GM21390 (cell line): ENCODE data around the gene VMP1.

Experiments used
- ATAC-seq: cut with Tn5 transposase; IDR thresholded peaks from one replicate; pipeline ENCODE4 v1.9.1; 2021; ENCODE audit not compliant: unreplicated experiment

Gene VMP1

GRCh38 chr17:59707971-59708430, 547 bp downstream of the VMP1 start:
- ATAC-seq: no peak

GRCh38 chr17:59711936-59712335, 4.5 kb downstream of the VMP1 start:
- no peak for ATAC-seq

GRCh38 chr17:59712862-59713261, 5.4 kb downstream of the VMP1 start:
- no peak for ATAC-seq

GRCh38 chr17:59714255-59714654, 6.8 kb downstream of the VMP1 start:
- no peak for ATAC-seq

- ATAC-seq: no peak
These were observed 9.0 kb downstream of the VMP1 start for GRCh38 chr17:59716427-59716826.

GRCh38 chr17:59719526-59719925, 12.1 kb downstream of the VMP1 start:
- ATAC-seq: no peak

- no peak for ATAC-seq
These were observed 15.2 kb downstream of the VMP1 start for GRCh38 chr17:59722623-59723022.

- ATAC-seq: no peak
These were observed 15.6 kb downstream of the VMP1 start for GRCh38 chr17:59723041-59723440.

- ATAC-seq: no peak
These were observed 16.2 kb downstream of the VMP1 start for GRCh38 chr17:59723607-59724006.

GRCh38 chr17:59725691-59726090, 18.2 kb downstream of the VMP1 start:
- no peak for ATAC-seq

- no peak for ATAC-seq
These were observed 20.5 kb downstream of the VMP1 start for GRCh38 chr17:59727817-59728533.

- ATAC-seq: no peak
These were observed 22.9 kb downstream of the VMP1 start for GRCh38 chr17:59730268-59730834.

GRCh38 chr17:59733697-59734096, 26.2 kb downstream of the VMP1 start:
- ATAC-seq: no peak

- no peak for ATAC-seq
These were observed 26.8 kb downstream of the VMP1 start for GRCh38 chr17:59734226-59734625.

- no peak for ATAC-seq
These were observed 29.9 kb downstream of the VMP1 start for GRCh38 chr17:59737324-59737723.

GRCh38 chr17:59743842-59744241, 36.4 kb downstream of the VMP1 start:
- ATAC-seq: no peak

GRCh38 chr17:59745040-59745439, 37.6 kb downstream of the VMP1 start:
- ATAC-seq: no peak

- no peak for ATAC-seq
These were observed 39.5 kb downstream of the VMP1 start for GRCh38 chr17:59746849-59747445.

GRCh38 chr17:59748591-59748990, 41.1 kb downstream of the VMP1 start:
- no peak for ATAC-seq

- ATAC-seq: no peak
These were observed 44.5 kb downstream of the VMP1 start for GRCh38 chr17:59751955-59752413.

- no peak for ATAC-seq
These were observed 45.0 kb downstream of the VMP1 start for GRCh38 chr17:59752446-59752845.

GRCh38 chr17:59752922-59753321, 45.5 kb downstream of the VMP1 start:
- no peak for ATAC-seq
